ENCODE data around the gene CBR3.

CBR3 gene

DNA sequence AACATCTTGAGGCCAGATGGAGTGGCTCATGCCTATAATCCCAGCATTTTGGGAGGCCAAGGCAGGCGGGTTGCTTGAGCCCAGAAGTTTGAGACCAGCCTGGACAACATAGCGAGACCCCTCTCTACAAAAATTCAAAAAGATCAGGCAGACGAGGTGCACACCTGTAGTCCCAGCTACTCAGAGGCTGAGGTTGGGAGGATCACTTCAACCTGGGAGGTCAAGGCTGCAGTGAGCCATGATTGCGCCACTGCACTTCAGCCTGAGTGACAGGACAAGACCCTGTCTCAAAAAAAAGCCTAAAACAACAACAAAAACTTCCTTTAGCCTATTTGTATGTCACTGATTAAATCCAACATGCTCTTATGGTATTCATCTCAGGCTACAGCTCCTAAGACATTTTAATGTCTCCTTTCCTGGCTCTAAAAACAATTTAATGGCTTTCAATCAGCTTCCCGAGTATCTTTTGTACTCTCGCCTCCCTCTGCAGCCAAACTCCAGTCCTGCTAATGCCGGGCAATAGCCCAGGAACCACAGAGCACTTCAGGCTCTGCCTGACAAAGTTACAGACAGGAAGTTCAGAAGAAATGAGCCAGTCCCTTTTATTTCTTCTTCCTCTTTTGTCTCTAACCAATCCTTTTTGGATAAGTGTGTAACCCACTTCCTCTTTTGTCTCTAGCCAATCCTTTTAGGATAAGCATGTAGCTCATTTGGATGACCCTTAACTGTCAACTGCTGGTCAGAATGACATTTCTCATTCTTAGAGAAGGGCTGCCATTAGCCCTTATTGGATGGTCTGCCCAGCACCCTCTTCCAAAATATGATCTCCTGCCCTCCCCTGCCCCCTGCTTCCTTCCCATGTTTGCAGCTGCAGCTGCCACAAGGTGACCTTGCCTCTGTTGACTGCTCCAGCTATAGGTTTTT is 15.2 kb downstream of the CBR3 start:
- peak; percentile 55 for DNase-seq (ENCODE audit: low read depth)
- H3K4me3 ChIP-seq (ENCODE audit: control insufficient read depth, low read depth, low read length), result no peak overlapping the region
- TF ChIP-seq, protein P1, sequence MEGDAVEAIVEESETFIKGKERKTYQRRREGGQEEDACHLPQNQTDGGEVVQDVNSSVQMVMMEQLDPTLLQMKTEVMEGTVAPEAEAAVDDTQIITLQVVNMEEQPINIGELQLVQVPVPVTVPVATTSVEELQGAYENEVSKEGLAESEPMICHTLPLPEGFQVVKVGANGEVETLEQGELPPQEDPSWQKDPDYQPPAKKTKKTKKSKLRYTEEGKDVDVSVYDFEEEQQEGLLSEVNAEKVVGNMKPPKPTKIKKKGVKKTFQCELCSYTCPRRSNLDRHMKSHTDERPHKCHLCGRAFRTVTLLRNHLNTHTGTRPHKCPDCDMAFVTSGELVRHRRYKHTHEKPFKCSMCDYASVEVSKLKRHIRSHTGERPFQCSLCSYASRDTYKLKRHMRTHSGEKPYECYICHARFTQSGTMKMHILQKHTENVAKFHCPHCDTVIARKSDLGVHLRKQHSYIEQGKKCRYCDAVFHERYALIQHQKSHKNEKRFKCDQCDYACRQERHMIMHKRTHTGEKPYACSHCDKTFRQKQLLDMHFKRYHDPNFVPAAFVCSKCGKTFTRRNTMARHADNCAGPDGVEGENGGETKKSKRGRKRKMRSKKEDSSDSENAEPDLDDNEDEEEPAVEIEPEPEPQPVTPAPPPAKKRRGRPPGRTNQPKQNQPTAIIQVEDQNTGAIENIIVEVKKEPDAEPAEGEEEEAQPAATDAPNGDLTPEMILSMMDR (conservative IDR thresholded peaks at IDR 0.05; ENCODE audit: control insufficient read depth, insufficient read depth, low read depth, low read length), result no peak

GRCh38 chr21:36155603-36156338 is 20.9 kb downstream of the CBR3 start:
- H3K4me3 ChIP-seq (ENCODE audit: control insufficient read depth, low read depth, low read length), result peak overlapping the region; percentile 66
- TF ChIP-seq, protein P1 (conservative IDR thresholded peaks at IDR 0.05; ENCODE audit: control insufficient read depth, insufficient read depth, low read depth, low read length), result no peak
- DNase-seq (ENCODE audit: low read depth), result no peak

DNA sequence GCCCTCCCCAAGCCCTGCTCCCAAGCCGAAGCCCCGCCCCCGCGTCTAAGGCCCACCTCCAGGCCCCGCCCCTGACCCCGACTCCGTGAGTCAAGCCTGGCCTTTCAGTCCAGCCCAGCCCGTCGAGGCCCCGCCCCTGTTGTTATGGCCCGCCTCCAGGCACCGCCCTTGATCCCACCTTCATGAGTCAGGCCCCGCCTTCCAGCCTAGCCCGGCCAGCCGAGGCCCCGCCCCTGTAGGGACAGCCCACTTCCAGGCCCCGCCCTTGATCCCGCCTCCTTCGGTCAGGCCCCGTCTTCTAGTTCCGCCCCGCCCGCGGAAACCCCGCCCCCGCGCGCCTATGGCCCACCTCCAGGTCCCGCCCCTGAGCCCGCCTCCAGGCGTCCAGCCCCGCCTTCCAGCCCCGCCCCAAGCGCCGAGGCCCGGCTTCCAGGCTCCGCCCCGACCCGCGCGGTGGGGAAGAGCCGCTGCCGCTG is 21.5 kb downstream of the CBR3 start:
- peak overlapping the region; percentile 66 for H3K4me3 ChIP-seq (ENCODE audit: control insufficient read depth, low read depth, low read length)
- peak; percentile 98 for DNase-seq (ENCODE audit: low read depth)
- TF ChIP-seq, protein P1 (conservative IDR thresholded peaks at IDR 0.05; ENCODE audit: control insufficient read depth, insufficient read depth, low read depth, low read length), result no peak

DNA sequence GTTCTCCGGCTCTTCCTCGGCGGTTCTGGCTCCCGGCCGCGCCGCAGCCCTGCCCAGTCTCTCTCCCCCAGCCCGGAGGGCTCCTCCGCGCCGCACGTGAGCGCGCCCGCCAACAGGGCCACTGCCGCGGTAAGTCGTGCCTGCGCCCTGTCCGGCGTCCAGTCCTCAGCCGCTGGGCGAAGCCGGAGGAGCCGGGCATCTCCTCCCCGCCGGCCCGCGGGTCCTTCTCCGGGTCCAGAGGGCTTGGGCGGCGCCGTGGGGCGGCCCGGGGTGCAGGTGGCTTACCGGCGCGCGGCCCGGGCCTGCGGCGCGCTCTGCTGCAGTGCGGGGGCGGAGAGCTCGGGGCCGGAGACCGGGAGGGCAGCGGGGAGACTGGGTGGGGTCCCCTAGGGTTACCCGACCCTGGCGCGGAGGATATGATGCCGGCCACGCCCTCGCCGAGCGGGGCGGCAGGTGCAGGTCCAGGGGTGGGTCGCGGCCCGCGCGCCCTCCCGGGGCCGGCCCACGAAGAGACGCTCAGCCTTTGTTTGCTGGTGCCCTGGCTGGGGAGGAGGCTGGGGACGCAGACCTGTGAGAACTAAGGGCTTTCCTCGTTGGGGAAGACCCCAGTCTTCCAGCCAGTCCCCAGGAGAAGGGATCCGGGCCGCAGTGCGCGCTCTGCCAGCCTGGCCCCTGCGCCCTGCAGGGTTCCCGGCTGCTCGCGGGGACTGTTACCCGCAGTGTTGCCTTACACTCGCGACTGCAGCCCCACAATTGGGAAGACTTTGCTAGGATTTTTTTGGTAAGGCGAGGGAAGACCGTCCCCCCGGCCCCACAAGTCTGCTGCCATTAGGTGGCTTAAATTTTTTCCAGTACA is 22.2 kb downstream of the CBR3 start, which contains the start of gene DOP1B:
Gene DOP1B (plus strand): TSS at position 10 of the 856 bp plus-strand sequence. CDS start 7,910 bp downstream, outside the sequence.
- DNase-seq (ENCODE audit: low read depth), result no peak
- TF ChIP-seq, protein P1 (conservative IDR thresholded peaks at IDR 0.05; ENCODE audit: control insufficient read depth, insufficient read depth, low read depth, low read length), result no peak
- H3K4me3 ChIP-seq (ENCODE audit: control insufficient read depth, low read depth, low read length), result peak within 1 kb of the TSS; percentile 66

GRCh38 chr21:36159356-36159921 is 24.6 kb downstream of the CBR3 start:
- no peak for DNase-seq (ENCODE audit: low read depth)
- TF ChIP-seq, protein P1 (conservative IDR thresholded peaks at IDR 0.05; ENCODE audit: control insufficient read depth, insufficient read depth, low read depth, low read length), result no peak
- no peak overlapping the region for H3K4me3 ChIP-seq (ENCODE audit: control insufficient read depth, low read depth, low read length)

- H3K4me3 ChIP-seq (ENCODE audit: control insufficient read depth, low read depth, low read length), result no peak overlapping the region
- TF ChIP-seq, protein P1 (conservative IDR thresholded peaks at IDR 0.05; ENCODE audit: control insufficient read depth, insufficient read depth, low read depth, low read length), result no peak
Measured at GRCh38 chr21:36160850-36161178, 25.9 kb downstream of the CBR3 start.

More at GRCh38 chr21:36160850-36161178, 25.9 kb downstream of the CBR3 start:
- DNase-seq (ENCODE audit: low read depth), result no peak

All from fibroblast of mammary gland (primary cell).